GM21526 (cell line): ENCODE data around the gene DENND1C.
A peak's percentile ranks its signal among the peaks of the same experiment; 100 is the strongest.

Source experiments
- ATAC-seq: cut with Tn5 transposase; IDR thresholded peaks from one replicate; pipeline ENCODE4 v1.9.1; 2021; ENCODE audit warnings: moderate library complexity; ENCODE audit not compliant: unreplicated experiment, low FRiP score

DENND1C gene

GRCh38 chr19:6479836-6480398, 1.7 kb downstream of the DENND1C start:
- ATAC-seq, result no peak

GRCh38 chr19:6478815-6479214, 2.8 kb downstream of the DENND1C start:
- no peak for ATAC-seq

- ATAC-seq, result no peak
Measured at GRCh38 chr19:6476896-6477431, 4.6 kb downstream of the DENND1C start.

- no peak for ATAC-seq
Measured at GRCh38 chr19:6476155-6476895, 5.3 kb downstream of the DENND1C start.

GRCh38 chr19:6475321-6476108, 6.1 kb downstream of the DENND1C start:
- ATAC-seq, result no peak

- no peak for ATAC-seq
Measured at GRCh38 chr19:6473647-6474046, 7.9 kb downstream of the DENND1C start.

GRCh38 chr19:6472713-6473112, 8.9 kb downstream of the DENND1C start:
- ATAC-seq, result no peak

GRCh38 chr19:6471076-6471475, 10.5 kb downstream of the DENND1C start:
- ATAC-seq, result no peak

- ATAC-seq, result no peak
Measured at GRCh38 chr19:6470173-6470572, 11.4 kb downstream of the DENND1C start.

- ATAC-seq, result no peak
Measured at GRCh38 chr19:6467384-6467783, 14.2 kb downstream of the DENND1C start.

- ATAC-seq, result no peak
Measured at GRCh38 chr19:6466526-6467248, 14.9 kb downstream of the DENND1C start.

- ATAC-seq, result no peak
Measured at GRCh38 chr19:6465663-6466062, 15.9 kb downstream of the DENND1C start.

- no peak for ATAC-seq
Measured at GRCh38 chr19:6465006-6465405, 16.6 kb downstream of the DENND1C start.

GRCh38 chr19:6464070-6464873, 17.3 kb downstream of the DENND1C start, which contains the start of gene CRB3:
TSS of gene CRB3 (plus strand) at chr19:6464271. CDS start at chr19:6464702, 431 bp downstream.
- no peak for ATAC-seq

GRCh38 chr19:6460099-6460884, 21.3 kb downstream of the DENND1C start:
- ATAC-seq, result peak; percentile 63

GRCh38 chr19:6459262-6460098, 22.1 kb downstream of the DENND1C start, which contains the start of gene SLC25A23:
TSS of gene SLC25A23 (minus strand) at chr19:6459792. CDS start at chr19:6459628, 164 bp downstream.
- ATAC-seq, result peak; percentile 27

- no peak for ATAC-seq
Measured at GRCh38 chr19:6458695-6459261, 22.8 kb downstream of the DENND1C start.
